GM19239 (cell line): ENCODE results near the gene ACSF3.
A peak's percentile ranks its signal among the peaks of the same experiment; 100 is the strongest.

Experiments
- DNase-seq: peaks from one replicate; pipeline ENCODE4 v3.0.0; 2011; ENCODE audit warnings: low spot score; ENCODE audit not compliant: insufficient read length
- FAIRE-seq: peaks from 2 replicates; lab custom pipeline; 2011; peaks lifted over from hg19 to GRCh38; lab: Jason Lieb, UNC

ACSF3 gene

GRCh38 chr16:89168381-89169189 is 74.9 kb downstream of the ACSF3 start:
- DNase-seq (no peak), FAIRE-seq (no peak)

GRCh38 chr16:89169778-89170177 is 76.1 kb downstream of the ACSF3 start:
- FAIRE-seq: no peak
- DNase-seq: no peak

DNA sequence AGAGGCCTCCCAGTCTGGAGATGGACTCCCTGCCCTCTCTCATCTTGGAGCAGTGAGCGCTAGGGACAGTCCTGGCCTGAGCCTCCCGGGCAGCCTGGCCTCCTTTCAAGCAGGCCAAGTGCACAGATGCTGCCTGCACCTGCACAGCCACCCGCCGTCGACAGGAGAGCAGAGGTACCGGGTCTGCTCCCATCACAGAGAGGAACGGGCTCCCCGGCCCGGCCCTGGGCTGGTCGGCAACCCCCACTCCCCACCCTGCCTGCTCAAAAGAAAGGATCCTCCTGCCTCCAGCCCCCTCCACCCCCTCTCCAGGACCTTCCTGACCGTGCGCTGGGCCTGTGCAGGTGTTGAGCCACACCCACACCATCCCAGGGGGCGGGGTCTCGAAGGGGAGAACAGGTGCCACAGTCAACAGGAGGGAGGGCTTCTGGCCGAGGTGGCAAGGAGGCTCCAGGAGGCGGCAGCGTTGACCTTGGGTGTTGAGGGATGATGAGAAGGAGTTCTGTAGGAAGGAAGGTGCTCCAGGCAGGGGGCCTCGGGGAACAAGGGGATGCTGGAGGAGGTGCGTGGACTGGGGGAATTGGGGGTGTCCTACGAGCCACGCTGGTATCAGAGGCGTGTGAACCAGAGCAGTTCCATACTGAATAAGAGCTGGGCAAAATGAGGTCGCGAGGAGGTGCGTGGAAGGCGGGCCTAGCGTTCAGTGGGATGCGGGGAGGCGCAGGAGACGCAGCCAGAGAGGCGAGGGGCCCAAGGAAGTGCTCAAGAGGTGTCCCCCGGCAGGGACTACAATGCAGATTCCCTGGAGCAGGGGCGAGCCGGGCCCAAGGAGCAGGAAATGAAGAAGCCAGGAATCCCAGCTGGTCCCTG is 76.9 kb downstream of the ACSF3 start:
- DNase-seq (no peak), FAIRE-seq (no peak)

GRCh38 chr16:89171216-89172170 is 77.8 kb downstream of the ACSF3 start, which contains the start of gene CDH15:
TSS of gene CDH15 (plus strand) at chr16:89171748. CDS start at chr16:89171832, 84 bp downstream.
- DNase-seq (peak; percentile 97), FAIRE-seq (peak; percentile 97)

DNA sequence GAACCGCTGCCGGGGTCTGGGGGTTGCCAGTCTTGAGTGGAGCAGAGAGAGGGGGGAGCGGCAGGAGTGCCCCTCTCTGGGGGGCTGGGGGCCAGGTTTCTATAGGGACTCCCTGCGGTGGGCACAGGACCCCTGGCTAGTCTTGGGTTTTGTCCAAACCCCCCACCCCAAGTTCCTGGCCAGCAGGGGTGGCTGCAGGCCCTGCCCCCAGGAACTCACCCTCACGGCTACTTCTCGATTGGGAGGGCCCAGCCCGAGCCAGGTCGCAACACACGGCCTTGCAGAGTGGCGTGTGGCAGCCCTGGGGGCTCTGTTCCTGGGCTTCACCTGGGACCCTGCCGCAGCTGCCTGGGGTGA is 78.5 kb downstream of the ACSF3 start:
- no peak for FAIRE-seq
- DNase-seq: no peak

DNA sequence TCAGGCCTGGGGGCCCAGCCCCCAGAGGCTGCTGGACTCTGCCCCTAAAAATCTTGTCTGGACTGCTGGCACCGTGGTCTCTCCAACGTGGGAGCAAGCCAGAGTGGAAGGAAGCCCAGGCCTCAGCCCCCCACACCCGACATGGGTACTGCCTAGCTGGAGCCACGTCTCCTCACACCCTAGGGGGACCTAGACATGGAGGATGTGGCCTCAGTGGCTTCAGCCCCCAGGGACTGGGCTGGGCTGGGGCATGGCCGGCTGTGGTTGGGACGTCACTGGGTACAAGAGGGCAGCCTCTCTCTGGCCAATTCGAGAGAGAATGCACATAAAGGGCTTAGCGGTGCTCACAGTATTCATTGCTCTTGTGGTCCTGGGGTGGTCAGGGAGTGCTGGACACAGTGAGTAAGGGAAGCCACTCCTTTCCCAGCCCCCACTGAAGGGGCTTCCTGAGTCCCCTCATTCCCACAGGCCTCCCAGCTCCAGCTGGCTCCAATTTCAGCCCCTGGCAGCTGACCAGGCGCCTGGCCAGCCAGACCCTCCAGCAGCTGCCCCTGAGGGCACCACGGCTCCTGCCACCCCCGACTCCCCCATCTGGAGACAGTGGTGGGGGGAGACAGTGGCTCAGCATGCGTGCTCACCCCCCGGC is 79.0 kb downstream of the ACSF3 start:
- DNase-seq (no peak), FAIRE-seq (no peak)

GRCh38 chr16:89173174-89173921 is 79.7 kb downstream of the ACSF3 start:
- FAIRE-seq (no peak), DNase-seq (no peak)

DNA sequence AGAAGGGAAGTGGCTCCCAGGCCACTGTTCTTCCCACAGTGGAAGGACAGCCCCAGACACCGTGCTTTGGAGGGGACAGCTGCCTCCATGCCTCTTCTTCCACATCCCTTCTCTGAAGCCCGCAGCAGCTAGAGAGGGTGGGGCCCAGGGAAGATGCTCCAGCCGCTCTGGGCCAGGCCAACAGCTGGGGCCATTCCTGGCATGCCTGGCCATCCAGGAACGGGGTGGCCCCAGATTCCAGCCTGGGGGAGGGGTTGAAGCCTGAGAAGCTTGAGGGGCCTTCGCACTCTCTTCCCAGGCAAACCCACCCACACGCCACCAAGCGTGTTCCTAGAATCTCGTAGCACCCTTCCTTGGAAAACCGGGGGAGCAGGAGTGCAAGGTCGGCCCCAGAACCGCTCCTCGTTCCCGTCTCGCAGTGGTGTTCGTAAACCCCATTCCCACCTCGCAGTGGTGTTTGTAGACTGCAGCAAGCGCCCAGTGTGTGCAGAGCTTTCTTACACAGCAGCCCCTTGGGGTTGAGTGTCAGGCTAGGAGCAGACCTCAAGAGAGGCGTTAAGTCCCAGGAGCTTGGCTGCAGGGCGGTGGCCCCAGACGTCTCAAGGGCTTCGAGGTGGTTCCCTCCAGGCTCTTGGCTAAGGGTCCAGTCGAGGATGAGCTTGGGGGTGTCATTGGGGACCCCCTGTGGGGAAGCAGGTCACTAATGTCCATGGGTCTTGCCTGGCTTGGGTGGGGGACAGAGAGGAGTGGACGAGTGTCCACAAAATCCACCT is 80.6 kb downstream of the ACSF3 start:
- no peak for FAIRE-seq
- no peak for DNase-seq

DNA sequence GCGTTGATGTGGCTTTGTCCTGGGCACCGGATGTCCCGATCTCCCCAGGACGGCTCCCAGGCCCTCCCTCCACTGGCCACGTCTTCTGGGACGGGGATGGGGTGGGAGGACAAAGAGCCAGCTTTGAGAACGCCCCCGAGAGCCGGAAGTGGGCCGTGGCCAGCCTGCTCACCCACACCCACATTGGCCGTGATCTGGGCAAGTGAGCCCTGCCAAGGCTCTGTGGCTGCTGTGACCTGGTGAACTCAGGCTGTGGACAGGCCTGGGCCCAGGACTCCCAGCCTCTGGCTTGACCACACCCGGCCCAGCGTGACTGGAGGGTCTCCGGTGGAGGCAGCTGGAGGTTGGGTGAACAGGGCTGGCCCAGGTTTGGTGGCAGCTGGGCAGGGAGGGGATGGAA is 81.2 kb downstream of the ACSF3 start:
- DNase-seq (no peak), FAIRE-seq (no peak)

GRCh38 chr16:89175280-89176146 is 81.9 kb downstream of the ACSF3 start:
- FAIRE-seq (no peak), DNase-seq (no peak)

DNA sequence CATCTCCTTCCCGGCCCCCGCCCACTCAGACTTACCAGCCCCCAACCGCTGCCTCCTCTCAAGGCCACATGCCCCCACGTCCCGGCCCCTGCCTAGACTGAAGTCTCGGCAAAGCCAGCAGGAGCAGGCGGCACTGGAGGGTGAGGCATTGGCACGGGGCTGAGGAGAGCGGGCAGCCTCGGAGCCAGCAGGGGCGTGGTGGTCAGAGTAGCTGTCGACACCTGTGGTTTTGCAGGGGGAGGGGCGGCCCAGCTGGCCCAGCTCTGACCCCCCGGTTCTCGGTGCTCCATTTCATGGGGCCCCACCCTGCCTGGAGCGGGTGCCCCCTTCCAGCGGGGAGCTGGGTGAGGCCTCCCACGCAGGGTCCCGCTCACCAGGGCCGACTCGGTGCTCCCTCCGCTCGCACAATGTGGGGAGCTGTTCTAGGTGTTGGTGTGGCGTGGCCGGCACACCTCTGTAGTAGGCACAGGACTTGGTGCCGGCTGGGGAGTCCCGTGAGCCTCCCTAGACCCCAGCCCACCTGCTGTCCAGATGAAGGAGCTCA is 82.6 kb downstream of the ACSF3 start:
- DNase-seq (no peak), FAIRE-seq (no peak)

DNA sequence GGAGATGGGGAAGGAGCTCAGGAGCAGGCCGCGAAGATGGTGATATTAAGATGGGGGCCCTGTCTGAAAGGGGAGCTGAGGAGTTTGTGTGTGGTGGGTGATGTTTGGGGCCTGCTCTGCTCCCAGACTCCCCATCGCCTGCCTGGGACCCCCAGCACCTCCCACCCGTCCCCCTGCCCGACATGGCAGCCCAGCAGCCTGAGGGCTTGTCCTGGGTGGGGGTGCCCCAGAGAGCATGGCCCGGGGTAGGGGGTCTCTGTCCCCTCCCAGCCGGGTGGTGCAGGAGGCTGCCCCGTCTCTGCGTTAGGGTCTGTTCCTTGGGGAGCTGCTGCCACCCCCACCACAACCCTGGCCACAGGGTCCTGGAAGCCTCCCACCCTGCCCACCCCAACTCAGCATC is 83.1 kb downstream of the ACSF3 start:
- FAIRE-seq (no peak), DNase-seq (no peak)

DNA sequence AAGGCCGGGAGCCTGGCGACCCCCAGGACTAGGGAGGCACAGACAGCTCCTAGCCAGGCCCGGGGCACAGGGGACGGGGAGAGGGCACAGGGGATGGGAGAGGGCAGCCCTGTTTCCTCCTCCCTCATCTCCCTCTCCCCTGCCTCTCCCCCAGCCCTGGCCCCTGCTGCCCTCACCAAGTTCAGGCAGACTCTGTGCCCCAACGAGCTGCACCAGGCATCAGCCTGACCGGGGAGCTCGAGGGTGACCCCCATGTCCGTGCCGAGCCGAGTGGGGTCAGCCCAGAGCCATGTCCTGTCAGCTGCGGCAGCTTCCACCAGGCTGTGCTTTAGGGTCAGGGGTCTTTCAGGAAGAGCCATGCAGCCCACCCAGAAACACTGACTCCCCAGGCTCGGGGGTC is 83.8 kb downstream of the ACSF3 start:
- DNase-seq (no peak), FAIRE-seq (no peak)

DNA sequence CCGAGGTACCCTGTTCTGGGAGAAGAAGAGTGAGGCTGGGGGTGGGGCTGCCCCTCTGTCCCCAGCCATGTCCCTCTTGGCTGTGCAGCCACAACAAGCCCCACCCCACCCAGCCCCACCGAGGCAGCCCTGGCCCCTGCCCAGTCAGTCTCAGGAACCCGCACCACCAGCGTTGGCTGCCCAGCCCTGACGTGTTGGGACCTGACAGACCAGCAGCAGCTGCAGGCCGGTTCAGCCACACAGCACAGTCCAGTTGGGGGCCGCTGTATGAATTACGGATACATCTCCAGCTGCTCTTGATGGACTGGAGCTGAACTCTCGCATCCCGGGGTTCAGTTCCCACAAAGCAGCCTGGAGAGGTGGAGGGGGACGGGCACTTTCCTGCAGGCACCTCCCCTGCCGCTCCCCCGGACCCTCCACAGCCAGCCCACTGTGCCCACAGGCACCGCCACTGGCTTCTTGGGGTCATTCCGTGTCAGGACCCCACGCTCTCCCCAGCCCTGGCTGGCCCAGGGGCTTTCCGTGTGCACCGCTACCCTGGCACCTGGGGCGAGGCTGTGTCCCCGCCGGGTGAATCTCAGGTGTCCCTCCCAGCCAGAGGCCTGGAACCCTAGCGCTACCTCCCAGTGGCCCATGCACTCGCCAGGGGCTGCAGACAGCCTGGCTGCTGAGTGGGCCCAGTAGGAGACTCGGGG is 84.9 kb downstream of the ACSF3 start:
- DNase-seq: no peak
- no peak for FAIRE-seq

GRCh38 chr16:89179148-89179484 is 85.5 kb downstream of the ACSF3 start:
- FAIRE-seq (no peak), DNase-seq (no peak)

DNA sequence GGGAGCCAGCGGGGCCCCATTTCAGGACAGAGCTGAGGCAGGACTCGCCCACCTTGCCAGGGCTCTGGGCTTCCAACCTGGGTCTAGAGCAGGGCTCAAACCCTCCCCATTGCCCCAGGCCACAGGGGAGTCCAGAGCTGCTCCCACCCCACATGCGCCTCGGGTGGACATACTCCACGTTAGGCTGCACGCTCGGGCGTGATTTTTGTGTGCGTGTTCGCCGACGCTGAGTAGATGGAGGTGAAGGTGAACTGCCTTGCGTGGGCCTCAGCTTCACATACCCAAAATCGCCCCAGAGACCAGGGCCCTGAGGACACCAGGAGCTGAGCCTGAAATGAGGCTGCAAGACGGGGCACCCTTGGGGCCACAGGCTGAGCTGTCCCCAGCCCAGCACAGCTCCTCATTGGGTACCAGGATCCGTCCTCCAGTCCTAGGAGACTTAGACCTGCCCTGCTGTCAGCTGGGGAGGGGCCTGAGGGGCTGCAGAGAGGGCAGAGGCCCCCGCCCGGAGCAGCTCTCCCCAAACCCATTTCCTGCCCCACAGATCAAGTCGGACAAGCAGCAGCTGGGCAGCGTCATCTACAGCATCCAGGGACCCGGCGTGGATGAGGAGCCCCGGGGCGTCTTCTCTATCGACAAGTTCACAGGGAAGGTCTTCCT is 86.1 kb downstream of the ACSF3 start:
- FAIRE-seq: no peak

More for the DNA sequence above, 86.1 kb downstream of the ACSF3 start:
- no peak for DNase-seq
